NCI-H187 treated with DMSO at 0.1 percent for 48 hours (cell line): ENCODE results near the gene GRHL1.

Experiments
- DNase-seq: peaks from one replicate; lab custom pipeline; 2025; lab: John Stamatoyannopoulos, UW

GRHL1 gene

GRCh38 chr2:9949239-9949991 is 2.1 kb upstream of the GRHL1 start:
- DNase-seq: no peak

GRCh38 chr2:9949992-9950520 is 1.4 kb upstream of the GRHL1 start:
- no peak for DNase-seq

- no peak for DNase-seq
These were observed 797 bp upstream of the GRHL1 start for GRCh38 chr2:9950521-9951271.

GRCh38 chr2:9951272-9951521 is 296 bp upstream of the GRHL1 start:
- DNase-seq: no peak

- no peak for DNase-seq
These were observed 819 bp downstream of the GRHL1 start for GRCh38 chr2:9952286-9952737.

GRCh38 chr2:9952856-9953503 is 1.5 kb downstream of the GRHL1 start:
- DNase-seq: no peak

GRCh38 chr2:9954136-9954535 is 2.6 kb downstream of the GRHL1 start:
- no peak for DNase-seq

GRCh38 chr2:9958057-9958456 is 6.6 kb downstream of the GRHL1 start:
- no peak for DNase-seq

GRCh38 chr2:9959262-9959661 is 7.8 kb downstream of the GRHL1 start:
- DNase-seq: no peak

GRCh38 chr2:9961013-9961412 is 9.5 kb downstream of the GRHL1 start:
- DNase-seq: no peak

- no peak for DNase-seq
These were observed 13.0 kb downstream of the GRHL1 start for GRCh38 chr2:9964334-9964980.

GRCh38 chr2:9965119-9965822 is 13.8 kb downstream of the GRHL1 start:
- no peak for DNase-seq

GRCh38 chr2:9966491-9967022 is 15.1 kb downstream of the GRHL1 start:
- no peak for DNase-seq

- no peak for DNase-seq
These were observed 15.7 kb downstream of the GRHL1 start for GRCh38 chr2:9967053-9967775.

GRCh38 chr2:9968553-9969497 is 17.3 kb downstream of the GRHL1 start:
- DNase-seq: no peak

- no peak for DNase-seq
These were observed 18.9 kb downstream of the GRHL1 start for GRCh38 chr2:9970200-9971044.

- DNase-seq: no peak
These were observed 19.8 kb downstream of the GRHL1 start for GRCh38 chr2:9971105-9971818.

- no peak for DNase-seq
These were observed 20.4 kb downstream of the GRHL1 start for GRCh38 chr2:9971890-9972289.
